ENCODE measurements around the gene FHIP1A. TPM values are rescaled to one million over a fixed set of nuclear protein-coding genes. Genes with fewer than 3 reads are reported as not detected.
"Not testable (repeated sequence)": the region's sequence is repeated elsewhere in the genome, so short reads cannot be mapped to it uniquely, and the experiment has no call there.

Gene FHIP1A
- total RNA-seq, 2 experiments from 2014 or later, result 0.07 to 0.17 TPM

GRCh38 chr4:151403656-151404055, 5.3 kb upstream of the FHIP1A start:
- H3K27ac Mint-ChIP-seq, result no peak overlapping the region
- CTCF ChIA-PET, result interaction anchor here (0.6 to 1.4 kb wide), 2 partner anchors 57 to 128 kb away, joined by 3 to 6 read pairs; no protein-coding TSS in a partner anchor
- intact Hi-C loops (cut with micrococcal nuclease), result no loop called here
- DNase-seq, result no peak
- no peak overlapping the region for H3K4me3 Mint-ChIP-seq
- peaks cover 4% of the 10 kb centered on the region for H3K27me3 Mint-ChIP-seq (ENCODE audit: low read depth)
- H3K36me3 Mint-ChIP-seq (ENCODE audit: low read depth), result no peaks in the 10 kb centered on the region
- no peaks in the 10 kb centered on the region for H3K9me3 Mint-ChIP-seq
- H3K4me1 Mint-ChIP-seq (ENCODE audit: low read depth), result peaks cover 14% of the 10 kb centered on the region

GRCh38 chr4:151404802-151405201, 4.2 kb upstream of the FHIP1A start:
- CTCF ChIA-PET, result interaction anchor here (0.6 to 0.7 kb wide), 3 partner anchors 29 to 760 kb away, joined by 3 to 4 read pairs (median 4); no protein-coding TSS in a partner anchor
- H3K36me3 Mint-ChIP-seq (ENCODE audit: low read depth); H3K9me3 Mint-ChIP-seq: not testable (repeated sequence)

GRCh38 chr4:151407018-151407417, 2.0 kb upstream of the FHIP1A start:
- Mint-ChIP-seq H3K27me3 (ENCODE audit: low read depth) (peaks cover 17% of the 10 kb centered on the region), H3K27ac (no peak overlapping the region), H3K4me1 (ENCODE audit: low read depth) (peaks cover 22% of the 10 kb centered on the region), H3K4me3 (no peak overlapping the region), H3K9me3 (no peaks in the 10 kb centered on the region), H3K36me3 (ENCODE audit: low read depth) (no peaks in the 10 kb centered on the region)
- intact Hi-C loops (cut with micrococcal nuclease), result loop anchor here (5.0 kb wide), 5 partner anchors 290 to 1370 kb away; partner anchors contain the start of genes ARFIP1, FBXW7, LRBA and TIGD4
- DNase-seq, result no peak
- CTCF ChIA-PET, result interaction anchor here (0.6 kb wide), 1 partner anchor 32 kb away, joined by 3 read pairs; no protein-coding TSS in a partner anchor

More at GRCh38 chr4:151404802-151405201, 4.2 kb upstream of the FHIP1A start:
- H3K4me3 Mint-ChIP-seq, DNase-seq, H3K27ac Mint-ChIP-seq: not testable (repeated sequence)
- intact Hi-C loops (cut with micrococcal nuclease), result loop anchor here (5.0 kb wide), 5 partner anchors 288 to 1372 kb away; partner anchors contain the start of genes ARFIP1, FBXW7, LRBA and TIGD4
- peaks cover 20% of the 10 kb centered on the region for H3K4me1 Mint-ChIP-seq (ENCODE audit: low read depth)
- H3K27me3 Mint-ChIP-seq (ENCODE audit: low read depth), result peaks cover 11% of the 10 kb centered on the region

GRCh38 chr4:151407466-151408379, 1.3 kb upstream of the FHIP1A start:
- H3K4me3 Mint-ChIP-seq, result peak overlapping the region; percentile 88
- no peak overlapping the region for H3K27ac Mint-ChIP-seq
- CTCF ChIA-PET, result interaction anchor here (0.6 kb wide), 1 partner anchor 32 kb away, joined by 3 read pairs; no protein-coding TSS in a partner anchor
- no peaks in the 10 kb centered on the region for H3K36me3 Mint-ChIP-seq (ENCODE audit: low read depth)
- H3K27me3 Mint-ChIP-seq (ENCODE audit: low read depth), result peaks cover 17% of the 10 kb centered on the region
- H3K4me1 Mint-ChIP-seq (ENCODE audit: low read depth), result peaks cover 22% of the 10 kb centered on the region
- intact Hi-C loops (cut with micrococcal nuclease), result loop anchor here (1.0 to 5.0 kb wide), 8 partner anchors 197 to 1370 kb away; partner anchors contain the start of genes ARFIP1, FBXW7, GATB and LRBA
- peak; percentile 51 for DNase-seq
- H3K9me3 Mint-ChIP-seq, result no peaks in the 10 kb centered on the region

GRCh38 chr4:151408380-151408629, 671 bp upstream of the FHIP1A start:
- CTCF ChIA-PET, result no interaction called here
- intact Hi-C loops (cut with micrococcal nuclease), result loop anchor here (1.0 to 5.0 kb wide), 8 partner anchors 196 to 1369 kb away; partner anchors contain the start of genes ARFIP1, FBXW7, GATB and LRBA
- H3K36me3 Mint-ChIP-seq (ENCODE audit: low read depth), result no peaks in the 10 kb centered on the region
- peaks cover 17% of the 10 kb centered on the region for H3K27me3 Mint-ChIP-seq (ENCODE audit: low read depth)
- no peak for DNase-seq
- H3K27ac Mint-ChIP-seq, result no peak overlapping the region
- peak overlapping the region; percentile 88 for H3K4me3 Mint-ChIP-seq
- H3K4me1 Mint-ChIP-seq (ENCODE audit: low read depth), result peaks cover 22% of the 10 kb centered on the region
- H3K9me3 Mint-ChIP-seq, result no peaks in the 10 kb centered on the region

GRCh38 chr4:151409470-151410313, 716 bp downstream of the FHIP1A start:
- no peaks in the 10 kb centered on the region for H3K9me3 Mint-ChIP-seq
- H3K27me3 Mint-ChIP-seq (ENCODE audit: low read depth), result peaks cover 17% of the 10 kb centered on the region
- H3K36me3 Mint-ChIP-seq (ENCODE audit: low read depth), result no peaks in the 10 kb centered on the region
- no peak overlapping the region for H3K27ac Mint-ChIP-seq
- no peak for DNase-seq
- intact Hi-C loops (cut with micrococcal nuclease), result loop anchor here (2.0 to 5.0 kb wide), 7 partner anchors 195 to 1368 kb away; partner anchors contain the start of genes ARFIP1, FBXW7, GATB and LRBA
- CTCF ChIA-PET, result no interaction called here
- H3K4me1 Mint-ChIP-seq (ENCODE audit: low read depth), result peaks cover 22% of the 10 kb centered on the region
- peak overlapping the region; percentile 77 for H3K4me3 Mint-ChIP-seq

- Mint-ChIP-seq H3K9me3 (no peaks in the 10 kb centered on the region), H3K4me1 (ENCODE audit: low read depth) (no peaks in the 10 kb centered on the region), H3K27ac (no peak overlapping the region), H3K27me3 (ENCODE audit: low read depth) (no peaks in the 10 kb centered on the region), H3K36me3 (ENCODE audit: low read depth) (no peaks in the 10 kb centered on the region), H3K4me3 (no peak overlapping the region)
- no peak for DNase-seq
- CTCF ChIA-PET, result no interaction called here
- intact Hi-C loops (cut with micrococcal nuclease), result no loop called here
These were observed 7.0 kb downstream of the FHIP1A start for GRCh38 chr4:151415978-151416377.

GRCh38 chr4:151417164-151417571, 8.2 kb downstream of the FHIP1A start:
- CTCF ChIA-PET, result no interaction called here
- no peak overlapping the region for H3K27ac Mint-ChIP-seq
- no peak for DNase-seq
- no peaks in the 10 kb centered on the region for H3K27me3 Mint-ChIP-seq (ENCODE audit: low read depth)
- H3K36me3 Mint-ChIP-seq (ENCODE audit: low read depth), result no peaks in the 10 kb centered on the region
- intact Hi-C loops (cut with micrococcal nuclease), result no loop called here
- no peaks in the 10 kb centered on the region for H3K9me3 Mint-ChIP-seq
- H3K4me3 Mint-ChIP-seq, result no peak overlapping the region
- H3K4me1 Mint-ChIP-seq (ENCODE audit: low read depth), result no peaks in the 10 kb centered on the region

GRCh38 chr4:151417766-151418376, 8.9 kb downstream of the FHIP1A start:
- CTCF ChIA-PET, result no interaction called here
- no peak for DNase-seq
- no peaks in the 10 kb centered on the region for H3K36me3 Mint-ChIP-seq (ENCODE audit: low read depth)
- H3K27me3 Mint-ChIP-seq (ENCODE audit: low read depth), result no peaks in the 10 kb centered on the region
- H3K27ac Mint-ChIP-seq, result no peak overlapping the region
- H3K4me1 Mint-ChIP-seq (ENCODE audit: low read depth), result no peaks in the 10 kb centered on the region
- intact Hi-C loops (cut with micrococcal nuclease), result no loop called here
- H3K9me3 Mint-ChIP-seq, result no peaks in the 10 kb centered on the region
- H3K4me3 Mint-ChIP-seq, result no peak overlapping the region

GRCh38 chr4:151418385-151418784, 9.4 kb downstream of the FHIP1A start:
- intact Hi-C loops (cut with micrococcal nuclease), result no loop called here
- Mint-ChIP-seq H3K4me1 (ENCODE audit: low read depth) (no peaks in the 10 kb centered on the region), H3K4me3 (no peak overlapping the region), H3K27ac (no peak overlapping the region), H3K9me3 (no peaks in the 10 kb centered on the region), H3K36me3 (ENCODE audit: low read depth) (no peaks in the 10 kb centered on the region), H3K27me3 (ENCODE audit: low read depth) (no peaks in the 10 kb centered on the region)
- CTCF ChIA-PET, result no interaction called here
- no peak for DNase-seq

- CTCF ChIA-PET, result no interaction called here
- no peak for DNase-seq
- no peaks in the 10 kb centered on the region for H3K36me3 Mint-ChIP-seq (ENCODE audit: low read depth)
- H3K27me3 Mint-ChIP-seq (ENCODE audit: low read depth), result no peaks in the 10 kb centered on the region
- intact Hi-C loops (cut with micrococcal nuclease), result no loop called here
- H3K4me1 Mint-ChIP-seq (ENCODE audit: low read depth), result no peaks in the 10 kb centered on the region
- H3K9me3 Mint-ChIP-seq, result no peaks in the 10 kb centered on the region
- no peak overlapping the region for H3K4me3 Mint-ChIP-seq
- no peak overlapping the region for H3K27ac Mint-ChIP-seq
These were observed 9.9 kb downstream of the FHIP1A start for GRCh38 chr4:151418856-151419255.

Measured in activated naive CD4-positive, alpha-beta T cell treated with anti-CD3 and anti-CD28 coated beads for 36 hours (primary cell).